Testis (tissue), 2 donors: ENCODE results near the gene POU6F1.

Source experiments
- CTCF ChIP-seq, 3 experiments: fragments of 450-650 bp in 2 of 3; fragments of 200-600 bp in 1 of 3; sonication (generic) in 1 of 3; IDR thresholded peaks; one replicate each; pipeline ENCODE4 v1.5.1; 2016 to 2019; ENCODE audit warnings: antibody characterized with exemption in 3 of 3, mild to moderate bottlenecking in 2 of 3, moderate library complexity in 1 of 3
- POLR2A ChIP-seq: fragments of 450-650 bp; IDR thresholded peaks from one replicate; pipeline ENCODE4 v1.6.1; 2017; ENCODE audit warnings: antibody characterized with exemption, mild to moderate bottlenecking, moderate library complexity

- TF ChIP-seq CTCF (IDR thresholded peaks at IDR 0.05) (no peak), POLR2A (no peak)
These were observed 78.5 kb downstream of the POU6F1 start for GRCh38 chr12:51139292-51139844.
